ENCODE measurements around the gene STKLD1.
A peak's percentile ranks its signal among the peaks of the same experiment; 100 is the strongest.

STKLD1 gene

DNA sequence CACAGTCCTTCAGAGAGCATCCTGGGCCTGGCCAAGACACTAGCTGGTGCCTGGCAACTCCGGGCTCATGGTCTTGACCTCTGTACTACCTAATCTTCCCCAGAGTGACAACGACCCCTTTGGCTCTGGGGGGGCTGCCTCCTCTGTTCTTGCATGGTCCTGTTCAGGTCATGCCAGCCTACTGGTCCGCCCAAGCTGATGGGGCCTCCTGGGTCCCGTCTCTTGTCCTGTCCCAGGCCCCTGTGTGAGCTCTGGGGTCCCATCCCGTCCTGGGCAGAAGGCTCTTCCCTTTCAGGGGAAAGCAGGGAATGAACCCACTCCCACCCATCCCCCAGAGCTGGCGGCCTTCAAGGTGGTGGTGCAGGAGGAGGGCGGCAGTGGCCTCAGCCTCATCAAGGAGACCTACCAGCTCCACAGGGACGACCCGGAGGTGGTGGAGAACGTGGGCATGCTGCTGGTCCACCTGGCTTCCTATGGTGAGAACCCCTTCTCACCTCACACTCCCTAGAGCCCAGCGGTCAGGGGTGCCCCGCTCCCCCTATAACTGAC, 28.4 kb downstream of the STKLD1 start:
- Histone ChIP-seq H3K4me1 (ENCODE audit: control insufficient read depth in 1 of 2, insufficient read depth in 2 of 2, low read length in 2 of 2) (no peaks in the 10 kb centered on the region), H3K27me3 (ENCODE audit: low read depth, low read length) (no peaks in the 10 kb centered on the region), H3K36me3 (ENCODE audit: control insufficient read depth in 1 of 2, insufficient read depth in 2 of 2, low read length in 2 of 2) (peaks cover 20 to 55% of the 10 kb centered on the region in 2 donors), H3K4me3 (ENCODE audit: low read depth in 1 of 2, low read length in 2 of 2) (no peak overlapping the region), H3K9me3 (ENCODE audit: control insufficient read depth in 1 of 2, low read length in 2 of 2) (no peaks in the 10 kb centered on the region), H3K27ac (ENCODE audit: low read length) (no peak overlapping the region)

DNA sequence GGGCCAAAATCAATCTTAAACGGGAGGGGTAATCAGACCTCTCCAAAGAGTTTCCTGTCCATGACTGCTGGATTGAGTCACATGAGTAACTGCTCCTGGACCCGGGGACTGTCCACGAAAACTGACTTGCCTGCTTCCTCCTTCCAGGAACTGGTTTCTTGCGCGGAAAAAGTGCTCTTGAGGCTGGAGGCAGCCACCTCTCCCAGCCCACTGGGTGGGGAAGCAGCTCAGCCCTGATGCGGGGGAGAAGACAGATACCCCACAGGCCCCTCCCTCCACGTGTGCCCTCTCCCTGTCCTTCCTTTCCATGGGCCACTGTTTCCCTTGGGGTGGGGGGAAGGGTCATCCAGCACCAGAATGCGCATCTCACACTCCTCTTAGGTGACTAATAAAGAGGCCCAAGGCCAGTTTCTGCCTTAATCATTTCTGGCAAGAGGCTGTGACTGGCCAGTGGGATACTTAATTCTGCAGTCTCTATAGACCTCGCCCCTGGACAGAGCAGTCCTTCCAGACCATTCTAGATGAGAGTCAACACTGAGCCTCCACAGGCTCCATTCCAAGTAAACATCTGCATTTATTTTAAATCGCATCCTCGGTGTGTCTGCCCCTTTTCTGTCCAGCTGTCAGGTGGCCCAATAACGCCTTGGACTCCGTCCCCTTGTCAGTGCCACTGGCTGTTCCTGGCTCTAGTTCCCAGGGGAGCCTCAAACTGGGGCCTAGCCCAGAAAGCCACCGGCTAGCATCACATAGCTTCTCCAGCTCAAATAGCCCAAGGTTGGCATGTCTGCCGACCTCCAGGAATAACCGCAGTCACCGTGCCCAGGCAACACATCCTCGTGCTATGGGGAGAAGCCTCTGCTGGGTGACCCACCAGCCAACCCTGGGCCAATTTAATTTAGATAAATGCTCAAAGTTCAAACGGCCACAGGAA, 29.6 kb downstream of the STKLD1 start:
- H3K4me3 ChIP-seq (ENCODE audit: low read depth in 1 of 2, low read length in 2 of 2): no peak overlapping the region
- no peaks in the 10 kb centered on the region for H3K27me3 ChIP-seq (ENCODE audit: low read depth, low read length)
- no peaks in the 10 kb centered on the region for H3K4me1 ChIP-seq (ENCODE audit: control insufficient read depth in 1 of 2, insufficient read depth in 2 of 2, low read length in 2 of 2)
- no peaks in the 10 kb centered on the region for H3K9me3 ChIP-seq (ENCODE audit: control insufficient read depth in 1 of 2, low read length in 2 of 2)
- no peak overlapping the region for H3K27ac ChIP-seq (ENCODE audit: low read length)
- H3K36me3 ChIP-seq (ENCODE audit: control insufficient read depth in 1 of 2, insufficient read depth in 2 of 2, low read length in 2 of 2): peaks cover 30 to 68% of the 10 kb centered on the region in 2 donors

- Histone ChIP-seq H3K27ac (ENCODE audit: low read length) (no peak overlapping the region), H3K4me1 (ENCODE audit: control insufficient read depth in 1 of 2, insufficient read depth in 2 of 2, low read length in 2 of 2) (no peaks in the 10 kb centered on the region), H3K4me3 (ENCODE audit: low read depth in 1 of 2, low read length in 2 of 2) (no peak overlapping the region), H3K9me3 (ENCODE audit: control insufficient read depth in 1 of 2, low read length in 2 of 2) (no peaks in the 10 kb centered on the region), H3K36me3 (ENCODE audit: control insufficient read depth in 1 of 2, insufficient read depth in 2 of 2, low read length in 2 of 2) (peaks cover 35 to 74% of the 10 kb centered on the region in 2 donors), H3K27me3 (ENCODE audit: low read depth, low read length) (no peaks in the 10 kb centered on the region)
Measured at GRCh38 chr9:133406480-133407307, 30.5 kb downstream of the STKLD1 start.

GRCh38 chr9:133408042-133408441, 31.9 kb downstream of the STKLD1 start:
- no peaks in the 10 kb centered on the region for H3K4me1 ChIP-seq (ENCODE audit: control insufficient read depth in 1 of 2, insufficient read depth in 2 of 2, low read length in 2 of 2)
- no peaks in the 10 kb centered on the region for H3K27me3 ChIP-seq (ENCODE audit: low read depth, low read length)
- peaks cover 44 to 77% of the 10 kb centered on the region in 2 donors for H3K36me3 ChIP-seq (ENCODE audit: control insufficient read depth in 1 of 2, insufficient read depth in 2 of 2, low read length in 2 of 2)
- H3K9me3 ChIP-seq (ENCODE audit: control insufficient read depth in 1 of 2, low read length in 2 of 2): no peaks in the 10 kb centered on the region
- no peak overlapping the region for H3K27ac ChIP-seq (ENCODE audit: low read length)
- no peak overlapping the region for H3K4me3 ChIP-seq (ENCODE audit: low read depth in 1 of 2, low read length in 2 of 2)

GRCh38 chr9:133415170-133415569, 39.0 kb downstream of the STKLD1 start:
- Histone ChIP-seq H3K4me1 (ENCODE audit: control insufficient read depth in 1 of 2, insufficient read depth in 2 of 2, low read length in 2 of 2) (peaks cover 0 to 36% of the 10 kb centered on the region in 2 donors), H3K36me3 (ENCODE audit: control insufficient read depth in 1 of 2, insufficient read depth in 2 of 2, low read length in 2 of 2) (peaks cover 40 to 42% of the 10 kb centered on the region in 2 donors)

DNA sequence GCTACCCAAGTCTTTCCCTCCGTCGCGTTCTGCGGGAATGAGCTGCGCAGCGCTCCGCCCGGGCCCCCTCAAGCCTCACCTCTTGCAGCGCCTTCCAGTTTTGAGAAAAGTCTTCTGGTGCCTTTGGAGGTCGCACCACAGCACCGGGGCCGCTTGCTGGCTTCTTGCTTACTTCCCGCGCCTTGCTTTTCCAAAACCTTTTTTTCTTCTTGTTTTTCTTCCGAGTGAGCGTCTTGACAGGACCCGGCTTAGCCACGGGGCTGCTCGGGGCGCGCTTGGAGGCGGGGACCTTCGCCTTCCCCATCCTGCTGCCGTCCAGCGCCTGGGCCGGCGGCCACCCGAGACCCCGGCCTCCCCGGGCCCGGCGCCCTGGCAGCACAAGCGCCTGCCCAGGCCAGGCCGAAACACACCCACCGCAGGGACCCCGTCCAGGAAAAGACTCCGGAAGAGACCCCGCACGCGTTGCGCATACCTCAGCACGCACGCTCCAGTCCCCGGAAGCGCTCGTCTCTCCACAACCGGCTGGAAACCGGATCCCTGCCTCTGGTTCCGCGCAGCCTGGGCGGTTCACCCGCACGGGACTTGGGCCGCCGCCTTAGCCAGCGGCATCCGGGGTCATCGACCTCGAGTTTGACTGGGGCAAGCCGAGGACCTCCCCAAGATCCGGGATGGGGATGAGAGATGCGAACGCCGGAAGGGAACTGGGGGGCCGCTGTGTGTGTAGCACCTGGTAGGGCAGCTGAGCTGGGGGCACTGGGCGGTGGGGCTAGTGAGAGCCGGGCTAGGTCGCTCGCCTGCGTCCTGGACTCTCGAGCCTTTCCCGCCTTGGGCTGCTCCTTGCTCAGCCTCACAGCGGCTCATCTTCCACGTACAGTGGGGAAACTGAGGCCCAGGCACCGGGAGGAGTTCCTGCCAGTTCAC, 41.6 kb downstream of the STKLD1 start, which contains the start of gene REXO4:
Gene REXO4, minus strand, starts transcription at position 470 of the 921 bp plus-strand sequence. Its CDS starts 166 bp downstream, at position 304.
- Histone ChIP-seq H3K9me3 (ENCODE audit: control insufficient read depth in 1 of 2, low read length in 2 of 2) (no peaks in the 10 kb centered on the region), H3K4me1 (ENCODE audit: control insufficient read depth in 1 of 2, insufficient read depth in 2 of 2, low read length in 2 of 2) (peaks cover 0 to 36% of the 10 kb centered on the region in 2 donors), H3K27ac (ENCODE audit: low read length) (peak within 1 kb of the TSS; percentile 74), H3K4me3 (ENCODE audit: low read depth in 1 of 2, low read length in 2 of 2) (peak within 1 kb of the TSS; percentile 82 to 95), H3K36me3 (ENCODE audit: control insufficient read depth in 1 of 2, insufficient read depth in 2 of 2, low read length in 2 of 2) (peaks cover 18 to 20% of the 10 kb centered on the region in 2 donors), H3K27me3 (ENCODE audit: low read depth, low read length) (no peaks in the 10 kb centered on the region)

More at GRCh38 chr9:133415170-133415569, 39.0 kb downstream of the STKLD1 start:
- Histone ChIP-seq H3K27me3 (ENCODE audit: low read depth, low read length) (no peaks in the 10 kb centered on the region), H3K27ac (ENCODE audit: low read length) (no peak overlapping the region), H3K4me3 (ENCODE audit: low read depth in 1 of 2, low read length in 2 of 2) (no peak overlapping the region), H3K9me3 (ENCODE audit: control insufficient read depth in 1 of 2, low read length in 2 of 2) (no peaks in the 10 kb centered on the region)

DNA sequence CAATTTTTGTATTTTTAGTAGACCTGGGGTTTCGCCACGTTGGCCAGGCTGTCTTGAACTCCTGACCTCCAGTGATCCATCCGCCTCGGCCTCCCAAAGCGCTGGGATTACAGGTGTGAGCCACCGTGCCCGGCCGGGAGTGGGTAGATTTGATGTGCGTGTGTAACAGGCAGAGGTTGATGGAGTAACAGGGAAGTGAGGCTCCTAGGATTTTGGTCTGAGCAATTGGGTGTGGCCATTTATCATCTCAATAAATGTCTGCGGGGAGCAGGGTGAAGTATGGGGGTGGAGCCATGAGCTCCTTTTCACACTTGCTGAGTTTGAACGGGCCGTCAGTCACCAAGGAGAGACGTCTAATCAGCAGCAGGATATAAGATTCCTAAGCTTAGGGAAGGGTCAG, 42.8 kb downstream of the STKLD1 start:
- H3K4me1 ChIP-seq (ENCODE audit: control insufficient read depth in 1 of 2, insufficient read depth in 2 of 2, low read length in 2 of 2): peaks cover 0 to 31% of the 10 kb centered on the region in 2 donors
- H3K27ac ChIP-seq (ENCODE audit: low read length): no peak overlapping the region
- peak overlapping the region in 1 of 2 donors; percentile 95 for H3K4me3 ChIP-seq (ENCODE audit: low read depth in 1 of 2, low read length in 2 of 2)
- H3K36me3 ChIP-seq (ENCODE audit: control insufficient read depth in 1 of 2, insufficient read depth in 2 of 2, low read length in 2 of 2): peaks cover 8 to 12% of the 10 kb centered on the region in 2 donors
- H3K9me3 ChIP-seq (ENCODE audit: control insufficient read depth in 1 of 2, low read length in 2 of 2): no peaks in the 10 kb centered on the region
- no peaks in the 10 kb centered on the region for H3K27me3 ChIP-seq (ENCODE audit: low read depth, low read length)

DNA sequence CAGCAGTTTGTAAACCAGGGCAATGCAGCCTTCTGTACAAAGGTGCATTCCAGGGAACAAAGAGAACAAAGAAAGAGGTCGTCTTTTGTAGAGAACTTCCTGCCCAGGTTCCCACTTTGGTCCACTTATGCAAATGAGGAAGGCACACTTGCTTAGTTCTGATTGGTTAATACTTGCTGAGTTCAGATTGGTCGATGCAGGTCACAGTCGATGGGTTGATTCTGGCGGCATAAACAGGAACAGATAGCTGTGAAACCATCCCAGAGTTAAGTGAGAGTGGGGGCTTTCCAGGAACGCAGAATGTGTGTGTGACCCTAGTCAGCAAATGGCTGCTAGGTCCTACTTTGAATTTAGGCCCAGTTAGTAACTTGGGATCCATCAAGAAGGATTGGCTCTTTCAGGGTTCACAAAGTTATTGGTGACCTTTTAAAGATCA, 44.2 kb downstream of the STKLD1 start:
- Histone ChIP-seq H3K27ac (ENCODE audit: low read length) (no peak overlapping the region), H3K27me3 (ENCODE audit: low read depth, low read length) (no peaks in the 10 kb centered on the region), H3K36me3 (ENCODE audit: control insufficient read depth in 1 of 2, insufficient read depth in 2 of 2, low read length in 2 of 2) (peaks cover 3 to 5% of the 10 kb centered on the region in 2 donors), H3K4me3 (ENCODE audit: low read depth in 1 of 2, low read length in 2 of 2) (no peak overlapping the region), H3K9me3 (ENCODE audit: control insufficient read depth in 1 of 2, low read length in 2 of 2) (no peaks in the 10 kb centered on the region), H3K4me1 (ENCODE audit: control insufficient read depth in 1 of 2, insufficient read depth in 2 of 2, low read length in 2 of 2) (peaks cover 0 to 24% of the 10 kb centered on the region in 2 donors)

DNA sequence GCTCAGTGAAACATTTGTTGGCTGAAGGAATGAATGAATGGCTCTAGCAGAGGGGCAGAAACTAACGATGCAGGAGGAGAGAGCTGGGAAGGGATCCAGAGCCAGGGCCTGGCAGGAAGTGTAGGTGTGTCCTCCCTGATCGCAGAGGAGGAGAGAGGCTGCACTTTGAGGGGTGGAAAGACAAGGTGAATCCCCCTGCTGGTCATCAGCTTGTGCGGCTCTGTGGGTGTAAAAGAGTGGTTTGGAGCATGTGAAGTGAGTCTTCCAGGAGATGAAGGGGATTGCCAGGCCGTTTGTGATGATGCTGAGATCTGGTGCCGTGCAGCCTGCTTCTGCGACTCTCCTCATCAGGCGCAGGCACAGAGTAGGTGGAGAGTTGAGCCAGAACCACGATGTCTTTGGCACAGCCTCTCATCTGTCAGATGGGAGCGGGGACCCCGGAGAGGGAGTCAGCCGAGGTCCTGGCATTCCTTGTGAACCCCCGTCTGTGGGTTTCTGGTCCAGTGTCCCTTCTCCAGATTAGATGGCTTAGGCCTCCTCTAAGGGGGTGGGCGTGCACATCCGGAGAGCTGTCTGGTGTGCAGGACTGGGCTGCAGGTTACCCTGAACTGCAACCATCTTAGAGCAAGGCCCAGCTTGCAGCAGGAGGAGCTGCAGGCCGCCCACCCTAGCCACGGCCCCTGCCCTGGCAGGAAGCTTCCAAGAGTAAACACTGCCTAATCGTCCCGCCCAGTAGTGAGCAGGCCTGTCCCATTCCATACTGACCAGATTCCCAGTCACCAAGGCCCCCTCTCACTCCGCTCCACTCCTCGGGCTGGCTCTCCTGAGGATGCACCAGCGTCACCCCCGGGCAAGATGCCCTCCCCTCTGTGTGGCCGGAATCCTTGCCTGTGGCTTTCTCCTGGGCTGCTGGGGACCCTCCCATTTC, 45.7 kb downstream of the STKLD1 start, which contains the start of gene ADAMTS13:
Gene ADAMTS13, plus strand, starts transcription at position 753 of the 928 bp plus-strand sequence. Its CDS starts 77 bp downstream, at position 830.
- H3K4me1 ChIP-seq (ENCODE audit: control insufficient read depth in 1 of 2, insufficient read depth in 2 of 2, low read length in 2 of 2): peaks cover 0 to 10% of the 10 kb centered on the region in 2 donors

More for the DNA sequence above, 45.7 kb downstream of the STKLD1 start, which contains the start of gene ADAMTS13:
- Histone ChIP-seq H3K4me3 (ENCODE audit: low read depth in 1 of 2, low read length in 2 of 2) (no peak within 1 kb of the TSS), H3K9me3 (ENCODE audit: control insufficient read depth in 1 of 2, low read length in 2 of 2) (no peaks in the 10 kb centered on the region), H3K27ac (ENCODE audit: low read length) (no peak within 1 kb of the TSS), H3K36me3 (ENCODE audit: control insufficient read depth in 1 of 2, insufficient read depth in 2 of 2, low read length in 2 of 2) (peaks cover 0 to 3% of the 10 kb centered on the region in 2 donors), H3K27me3 (ENCODE audit: low read depth, low read length) (no peaks in the 10 kb centered on the region)
